Measurements from ENCODE around the gene CD300LB.
A peak's percentile ranks its signal among the peaks of the same experiment; 100 is the strongest.
"Not testable (repeated sequence)": the region's sequence is repeated elsewhere in the genome, so short reads cannot be mapped to it uniquely, and the experiment has no call there.

CD300LB gene

GRCh38 chr17:74531231-74531761 is at the start of gene CD300LB:
Gene CD300LB (minus strand): TSS chr17:74531475. CDS start chr17:74531350, 125 bp downstream.
- no peak for DNase-seq (ENCODE audit: low read depth in 2 of 2)

GRCh38 chr17:74579900-74580299 is 48.6 kb upstream of the CD300LB start:
- DNase-seq (ENCODE audit: low read depth in 2 of 2) = no peak

GRCh38 chr17:74578979-74579378 is 47.7 kb upstream of the CD300LB start:
- no peak for DNase-seq (ENCODE audit: low read depth in 2 of 2)

- no peak for DNase-seq (ENCODE audit: low read depth in 2 of 2)
Observed at GRCh38 chr17:74574489-74575142, 43.3 kb upstream of the CD300LB start.

- not testable (repeated sequence) for DNase-seq (ENCODE audit: low read depth in 2 of 2)
Observed at GRCh38 chr17:74573635-74574034, 42.4 kb upstream of the CD300LB start.

- DNase-seq (ENCODE audit: low read depth in 2 of 2) = no peak
Observed at GRCh38 chr17:74573169-74573568, 41.9 kb upstream of the CD300LB start.

GRCh38 chr17:74571621-74572270 is 40.5 kb upstream of the CD300LB start:
- no peak for DNase-seq (ENCODE audit: low read depth in 2 of 2)

- peak in 1 of 2 experiments; percentile 15 for DNase-seq (ENCODE audit: low read depth in 2 of 2)
Observed at GRCh38 chr17:74569020-74570003, 38.0 kb upstream of the CD300LB start.

GRCh38 chr17:74568106-74568873 is 37.0 kb upstream of the CD300LB start:
- DNase-seq (ENCODE audit: low read depth in 2 of 2) = no peak

GRCh38 chr17:74567397-74567796 is 36.1 kb upstream of the CD300LB start, which contains the start of gene CD300H:
Gene CD300H (minus strand): TSS chr17:74567509.
- DNase-seq (ENCODE audit: low read depth in 2 of 2) = no peak

GRCh38 chr17:74566132-74566753 is 35.0 kb upstream of the CD300LB start:
- peak in 1 of 2 experiments; percentile 28 for DNase-seq (ENCODE audit: low read depth in 2 of 2)

- DNase-seq (ENCODE audit: low read depth in 2 of 2) = no peak
Observed at GRCh38 chr17:74565126-74565525, 33.9 kb upstream of the CD300LB start.

- no peak for DNase-seq (ENCODE audit: low read depth in 2 of 2)
Observed at GRCh38 chr17:74563358-74563757, 32.1 kb upstream of the CD300LB start.

- no peak for DNase-seq (ENCODE audit: low read depth in 2 of 2)
Observed at GRCh38 chr17:74561586-74561985, 30.3 kb upstream of the CD300LB start.

- no peak for DNase-seq (ENCODE audit: low read depth in 2 of 2)
Observed at GRCh38 chr17:74558882-74559519, 27.7 kb upstream of the CD300LB start.

GRCh38 chr17:74558402-74558801 is 27.1 kb upstream of the CD300LB start:
- not testable (repeated sequence) for DNase-seq (ENCODE audit: low read depth in 2 of 2)

GRCh38 chr17:74555427-74555940 is 24.2 kb upstream of the CD300LB start:
- DNase-seq (ENCODE audit: low read depth in 2 of 2) = no peak

- DNase-seq (ENCODE audit: low read depth in 2 of 2) = no peak
Observed at GRCh38 chr17:74554909-74555308, 23.6 kb upstream of the CD300LB start.

GRCh38 chr17:74552037-74552436 is 20.8 kb upstream of the CD300LB start:
- no peak for DNase-seq (ENCODE audit: low read depth in 2 of 2)

GRCh38 chr17:74550602-74551001 is 19.3 kb upstream of the CD300LB start:
- no peak for DNase-seq (ENCODE audit: low read depth in 2 of 2)
